ENCODE data around the gene ATP2B2.

ATP2B2 gene

GRCh38 chr3:10531031-10531430 is 25.6 kb upstream of the ATP2B2 start:
- no peak overlapping the region for H3K4me3 ChIP-seq (ENCODE audit: insufficient read depth, low read depth, low read length, poor library complexity, severe bottlenecking)
- no peak for DNase-seq
- H3K36me3 ChIP-seq (ENCODE audit: control insufficient read depth, insufficient read depth, low read length), result no peaks in the 10 kb centered on the region
- no peaks in the 10 kb centered on the region for H3K9me3 ChIP-seq (ENCODE audit: control insufficient read depth, low read length)
- no peaks in the 10 kb centered on the region for H3K4me1 ChIP-seq (ENCODE audit: control insufficient read depth, insufficient read depth, low read length, poor library complexity, severe bottlenecking)
- no peak overlapping the region for H3K27ac ChIP-seq (ENCODE audit: insufficient read depth, low read length, poor library complexity, severe bottlenecking)
- H3K27me3 ChIP-seq (replicated peaks; ENCODE audit: control insufficient read depth, insufficient read depth, low read length, poor library complexity, severe bottlenecking), result peaks cover 7% of the 10 kb centered on the region

GRCh38 chr3:10530241-10530640 is 24.9 kb upstream of the ATP2B2 start:
- DNase-seq, result no peak
- H3K4me1 ChIP-seq (ENCODE audit: control insufficient read depth, insufficient read depth, low read length, poor library complexity, severe bottlenecking), result no peaks in the 10 kb centered on the region
- H3K36me3 ChIP-seq (ENCODE audit: control insufficient read depth, insufficient read depth, low read length), result no peaks in the 10 kb centered on the region
- H3K4me3 ChIP-seq (ENCODE audit: insufficient read depth, low read depth, low read length, poor library complexity, severe bottlenecking), result no peak overlapping the region
- no peaks in the 10 kb centered on the region for H3K9me3 ChIP-seq (ENCODE audit: control insufficient read depth, low read length)
- H3K27ac ChIP-seq (ENCODE audit: insufficient read depth, low read length, poor library complexity, severe bottlenecking), result no peak overlapping the region
- H3K27me3 ChIP-seq (replicated peaks; ENCODE audit: control insufficient read depth, insufficient read depth, low read length, poor library complexity, severe bottlenecking), result peaks cover 7% of the 10 kb centered on the region

DNA sequence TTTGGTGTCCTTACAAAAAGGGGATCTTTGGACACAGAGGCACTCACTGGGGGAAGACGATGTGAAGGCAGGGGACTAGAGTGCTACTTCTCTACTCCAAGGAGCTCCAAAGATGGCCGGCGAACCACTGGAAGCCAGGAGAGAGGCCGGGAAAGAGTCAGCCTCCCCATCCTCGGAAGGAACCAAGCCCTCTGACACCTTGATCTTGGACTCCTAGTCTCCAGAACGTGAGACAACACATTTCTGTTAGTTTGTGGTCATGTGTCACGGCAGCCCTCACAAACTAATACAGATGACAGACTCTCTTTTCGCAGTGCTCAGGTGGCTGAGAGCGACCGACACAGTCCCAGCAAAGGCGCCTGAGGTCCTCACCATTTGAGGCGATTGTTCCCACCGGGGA is 24.4 kb upstream of the ATP2B2 start:
- no peak overlapping the region for H3K4me3 ChIP-seq (ENCODE audit: insufficient read depth, low read depth, low read length, poor library complexity, severe bottlenecking)
- peaks cover 7% of the 10 kb centered on the region for H3K27me3 ChIP-seq (replicated peaks; ENCODE audit: control insufficient read depth, insufficient read depth, low read length, poor library complexity, severe bottlenecking)
- no peak for DNase-seq
- H3K27ac ChIP-seq (ENCODE audit: insufficient read depth, low read length, poor library complexity, severe bottlenecking), result no peak overlapping the region
- no peaks in the 10 kb centered on the region for H3K4me1 ChIP-seq (ENCODE audit: control insufficient read depth, insufficient read depth, low read length, poor library complexity, severe bottlenecking)
- H3K36me3 ChIP-seq (ENCODE audit: control insufficient read depth, insufficient read depth, low read length), result no peaks in the 10 kb centered on the region
- no peaks in the 10 kb centered on the region for H3K9me3 ChIP-seq (ENCODE audit: control insufficient read depth, low read length)

GRCh38 chr3:10528046-10528445 is 22.7 kb upstream of the ATP2B2 start:
- DNase-seq, result no peak
- H3K4me3 ChIP-seq (ENCODE audit: insufficient read depth, low read depth, low read length, poor library complexity, severe bottlenecking), result no peak overlapping the region
- H3K27me3 ChIP-seq (replicated peaks; ENCODE audit: control insufficient read depth, insufficient read depth, low read length, poor library complexity, severe bottlenecking), result peaks cover 7% of the 10 kb centered on the region
- no peak overlapping the region for H3K27ac ChIP-seq (ENCODE audit: insufficient read depth, low read length, poor library complexity, severe bottlenecking)
- no peaks in the 10 kb centered on the region for H3K4me1 ChIP-seq (ENCODE audit: control insufficient read depth, insufficient read depth, low read length, poor library complexity, severe bottlenecking)
- no peaks in the 10 kb centered on the region for H3K36me3 ChIP-seq (ENCODE audit: control insufficient read depth, insufficient read depth, low read length)
- no peaks in the 10 kb centered on the region for H3K9me3 ChIP-seq (ENCODE audit: control insufficient read depth, low read length)

GRCh38 chr3:10527295-10528001 is 22.1 kb upstream of the ATP2B2 start:
- Histone ChIP-seq H3K9me3 (ENCODE audit: control insufficient read depth, low read length) (no peaks in the 10 kb centered on the region), H3K4me3 (ENCODE audit: insufficient read depth, low read depth, low read length, poor library complexity, severe bottlenecking) (no peak overlapping the region), H3K27ac (ENCODE audit: insufficient read depth, low read length, poor library complexity, severe bottlenecking) (no peak overlapping the region), H3K27me3 (replicated peaks; ENCODE audit: control insufficient read depth, insufficient read depth, low read length, poor library complexity, severe bottlenecking) (peaks cover 7% of the 10 kb centered on the region), H3K36me3 (ENCODE audit: control insufficient read depth, insufficient read depth, low read length) (no peaks in the 10 kb centered on the region), H3K4me1 (ENCODE audit: control insufficient read depth, insufficient read depth, low read length, poor library complexity, severe bottlenecking) (no peaks in the 10 kb centered on the region)
- DNase-seq, result no peak

DNA sequence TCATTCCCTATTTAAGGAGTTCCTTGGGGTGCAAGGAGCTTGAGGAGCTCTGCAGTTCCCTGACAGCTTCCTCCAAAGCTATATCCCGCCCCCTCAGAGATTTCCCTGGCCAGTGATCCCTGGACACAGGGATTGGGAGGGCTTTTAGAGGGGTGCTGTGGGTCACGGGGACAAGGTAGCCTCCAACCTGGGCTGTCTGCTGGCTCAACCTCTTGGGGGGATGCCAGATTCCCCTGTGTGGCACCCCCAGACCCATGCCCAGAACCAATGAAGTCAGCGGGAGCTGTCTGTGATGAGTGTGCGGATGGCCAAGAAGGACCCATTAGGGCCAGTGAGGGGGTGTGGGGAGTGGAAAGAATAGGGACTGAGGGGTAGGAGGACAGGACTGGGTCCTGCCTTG is 21.0 kb upstream of the ATP2B2 start:
- Histone ChIP-seq H3K9me3 (ENCODE audit: control insufficient read depth, low read length) (no peaks in the 10 kb centered on the region), H3K4me3 (ENCODE audit: insufficient read depth, low read depth, low read length, poor library complexity, severe bottlenecking) (no peak overlapping the region), H3K4me1 (ENCODE audit: control insufficient read depth, insufficient read depth, low read length, poor library complexity, severe bottlenecking) (no peaks in the 10 kb centered on the region), H3K36me3 (ENCODE audit: control insufficient read depth, insufficient read depth, low read length) (no peaks in the 10 kb centered on the region), H3K27me3 (replicated peaks; ENCODE audit: control insufficient read depth, insufficient read depth, low read length, poor library complexity, severe bottlenecking) (peaks cover 7% of the 10 kb centered on the region), H3K27ac (ENCODE audit: insufficient read depth, low read length, poor library complexity, severe bottlenecking) (no peak overlapping the region)
- DNase-seq, result no peak

DNA sequence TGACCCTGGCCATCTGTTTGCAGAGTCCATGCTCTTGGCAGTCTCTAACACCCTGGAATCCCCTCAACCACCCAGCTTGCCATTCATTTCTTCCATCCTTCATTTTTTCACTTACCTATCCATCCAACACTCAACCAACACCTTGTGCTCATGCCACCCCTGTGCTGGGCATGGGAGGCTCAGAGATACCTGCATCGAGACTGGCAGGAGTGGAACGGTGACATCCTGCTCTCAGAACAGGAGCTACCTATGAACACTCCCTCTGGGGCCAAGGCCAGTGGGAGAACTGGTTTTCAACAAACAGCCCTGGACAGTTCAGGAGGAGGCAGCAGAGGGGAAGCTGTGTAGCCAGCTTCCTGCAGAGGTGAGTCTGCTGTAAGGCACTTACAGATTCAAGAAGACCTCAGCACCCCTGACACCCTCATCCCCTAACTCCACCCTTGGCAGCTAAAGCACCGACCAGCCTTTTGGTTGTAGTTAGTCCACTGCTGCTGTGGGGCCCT is 19.5 kb upstream of the ATP2B2 start:
- Histone ChIP-seq H3K4me1 (ENCODE audit: control insufficient read depth, insufficient read depth, low read length, poor library complexity, severe bottlenecking) (no peaks in the 10 kb centered on the region), H3K27me3 (replicated peaks; ENCODE audit: control insufficient read depth, insufficient read depth, low read length, poor library complexity, severe bottlenecking) (peaks cover 7% of the 10 kb centered on the region), H3K36me3 (ENCODE audit: control insufficient read depth, insufficient read depth, low read length) (no peaks in the 10 kb centered on the region), H3K27ac (ENCODE audit: insufficient read depth, low read length, poor library complexity, severe bottlenecking) (no peak overlapping the region), H3K4me3 (ENCODE audit: insufficient read depth, low read depth, low read length, poor library complexity, severe bottlenecking) (no peak overlapping the region), H3K9me3 (ENCODE audit: control insufficient read depth, low read length) (no peaks in the 10 kb centered on the region)
- no peak for DNase-seq

- Histone ChIP-seq H3K27me3 (replicated peaks; ENCODE audit: control insufficient read depth, insufficient read depth, low read length, poor library complexity, severe bottlenecking) (peaks cover 7% of the 10 kb centered on the region), H3K4me3 (ENCODE audit: insufficient read depth, low read depth, low read length, poor library complexity, severe bottlenecking) (no peak overlapping the region), H3K4me1 (ENCODE audit: control insufficient read depth, insufficient read depth, low read length, poor library complexity, severe bottlenecking) (no peaks in the 10 kb centered on the region)
These were observed 18.9 kb upstream of the ATP2B2 start for GRCh38 chr3:10524270-10524669.

DNA sequence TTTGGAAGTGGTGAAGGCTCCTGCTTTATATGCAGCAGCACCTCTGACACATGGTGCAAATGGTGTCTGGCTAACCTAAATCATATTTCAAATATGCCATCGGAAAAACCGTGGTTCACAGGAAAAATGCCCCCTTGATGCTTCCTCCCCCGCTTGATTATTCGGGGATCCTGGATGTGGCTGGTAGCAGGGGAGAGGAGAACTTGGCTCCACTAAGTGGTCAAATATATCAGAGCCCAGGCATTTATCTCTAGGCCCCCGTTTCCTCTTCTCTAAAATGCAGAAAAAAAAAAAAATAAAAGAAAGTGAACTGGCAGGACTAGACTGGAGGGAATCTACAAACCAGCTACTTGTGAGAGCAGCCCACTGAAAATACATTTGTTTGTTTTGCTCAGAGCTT is 18.2 kb upstream of the ATP2B2 start:
- H3K36me3 ChIP-seq (ENCODE audit: control insufficient read depth, insufficient read depth, low read length), result no peaks in the 10 kb centered on the region
- H3K27ac ChIP-seq (ENCODE audit: insufficient read depth, low read length, poor library complexity, severe bottlenecking), result no peak overlapping the region
- no peaks in the 10 kb centered on the region for H3K4me1 ChIP-seq (ENCODE audit: control insufficient read depth, insufficient read depth, low read length, poor library complexity, severe bottlenecking)
- no peaks in the 10 kb centered on the region for H3K9me3 ChIP-seq (ENCODE audit: control insufficient read depth, low read length)
- H3K27me3 ChIP-seq (replicated peaks; ENCODE audit: control insufficient read depth, insufficient read depth, low read length, poor library complexity, severe bottlenecking), result peaks cover 7% of the 10 kb centered on the region
- H3K4me3 ChIP-seq (ENCODE audit: insufficient read depth, low read depth, low read length, poor library complexity, severe bottlenecking), result no peak overlapping the region
- DNase-seq, result no peak

More at GRCh38 chr3:10524270-10524669, 18.9 kb upstream of the ATP2B2 start:
- DNase-seq, result no peak
- Histone ChIP-seq H3K9me3 (ENCODE audit: control insufficient read depth, low read length) (no peaks in the 10 kb centered on the region), H3K27ac (ENCODE audit: insufficient read depth, low read length, poor library complexity, severe bottlenecking) (no peak overlapping the region), H3K36me3 (ENCODE audit: control insufficient read depth, insufficient read depth, low read length) (no peaks in the 10 kb centered on the region)

DNA sequence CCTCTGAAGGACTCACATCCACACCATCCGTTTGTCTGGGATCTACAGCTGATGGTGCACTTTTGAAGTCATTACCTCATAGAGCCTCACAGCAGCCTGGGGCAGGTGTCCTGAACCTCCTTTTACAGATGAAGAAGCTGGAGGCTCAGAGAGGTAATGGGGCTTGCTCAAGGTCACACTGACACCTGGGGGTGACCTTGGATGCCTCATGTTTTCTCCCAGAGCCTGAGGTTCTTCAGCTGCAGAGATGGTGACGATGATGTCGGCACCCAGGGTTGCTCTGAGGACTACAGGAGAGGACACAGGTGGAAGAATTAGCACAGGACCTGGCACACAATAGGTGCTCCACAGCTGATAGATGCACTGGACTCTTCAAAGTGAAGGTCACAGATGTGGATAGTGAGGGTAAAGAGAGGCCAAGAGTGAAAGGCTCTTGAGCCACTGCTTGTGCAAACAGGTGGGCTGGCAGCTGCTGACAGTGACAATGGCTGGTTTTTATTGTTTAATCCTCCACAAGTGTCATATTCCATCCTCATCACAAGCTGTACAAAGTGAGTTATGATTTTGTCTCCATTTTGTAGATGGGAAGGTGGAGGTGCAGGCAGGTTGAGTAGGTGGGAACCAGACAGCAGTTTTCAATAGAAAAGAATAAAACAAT is 17.4 kb upstream of the ATP2B2 start:
- H3K27me3 ChIP-seq (replicated peaks; ENCODE audit: control insufficient read depth, insufficient read depth, low read length, poor library complexity, severe bottlenecking), result peaks cover 7% of the 10 kb centered on the region

More for the DNA sequence above, 17.4 kb upstream of the ATP2B2 start:
- Histone ChIP-seq H3K9me3 (ENCODE audit: control insufficient read depth, low read length) (no peaks in the 10 kb centered on the region), H3K4me1 (ENCODE audit: control insufficient read depth, insufficient read depth, low read length, poor library complexity, severe bottlenecking) (no peaks in the 10 kb centered on the region), H3K4me3 (ENCODE audit: insufficient read depth, low read depth, low read length, poor library complexity, severe bottlenecking) (no peak overlapping the region), H3K27ac (ENCODE audit: insufficient read depth, low read length, poor library complexity, severe bottlenecking) (no peak overlapping the region), H3K36me3 (ENCODE audit: control insufficient read depth, insufficient read depth, low read length) (no peaks in the 10 kb centered on the region)
- DNase-seq, result no peak

Data from effector memory CD4-positive, alpha-beta T cell (primary cell).